AG04450 (cell line): ENCODE measurements around the gene STMP1. TPM values are rescaled to one million over a fixed set of nuclear protein-coding genes. Genes with fewer than 3 reads are reported as not detected.

Source experiments
- CTCF ChIA-PET: fragments of 300-600, 350-600 bp; formaldehyde crosslinking; extraction: SDS; loops from one replicate; lab custom pipeline; 2022; ENCODE audit warnings: antibody characterized with exemption, inconsistent platforms; lab: Charles Lee
- POLR2A ChIA-PET: fragments of 350-600 bp; formaldehyde crosslinking; extraction: SDS; loops from one replicate; lab custom pipeline; 2021; ENCODE audit warnings: antibody characterized with exemption, inconsistent platforms; lab: Yijun Ruan, JAX
- DNase-seq: peaks from one replicate; pipeline ENCODE4 v3.0.0-alpha.2; 2011; ENCODE audit warnings: low read depth, low spot score
- H3K27ac ChIP-seq: one replicate; pipeline ENCODE4 v1.5.1; 2012; ENCODE audit warnings: low read depth, low read length, control low read depth
- H3K27me3 ChIP-seq: one replicate; pipeline ENCODE4 v1.6.0; 2012; ENCODE audit warnings: low read length; ENCODE audit not compliant: control insufficient read depth, insufficient read depth
- H3K4me3 ChIP-seq: 2 replicates; pipeline ENCODE4 v1.5.1; 2011; ENCODE audit warnings: mild to moderate bottlenecking, low read depth, low read length, control low read depth
- H3K9me3 ChIP-seq: 2 replicates; pipeline ENCODE4 v1.5.1; 2012; ENCODE audit warnings: low read length; ENCODE audit not compliant: control insufficient read depth, insufficient read depth
- polyA plus RNA-seq: library from polyadenylated mRNA; depleted of rRNA; stranded (reverse); fragments of >200 nt; gene quantifications from 2 replicates; pipeline ENCODE4 v1.2.3, GENCODE V29; 2011
- TF ChIP-seq, protein P1 (sequence below): IDR thresholded peaks from 2 replicates; pipeline ENCODE4 v1.5.1; 2011; ENCODE audit warnings: low read depth, low read length, control low read depth, inconsistent platforms

Gene STMP1
- polyA plus RNA-seq, 1 experiment, result 48.2 TPM

DNA sequence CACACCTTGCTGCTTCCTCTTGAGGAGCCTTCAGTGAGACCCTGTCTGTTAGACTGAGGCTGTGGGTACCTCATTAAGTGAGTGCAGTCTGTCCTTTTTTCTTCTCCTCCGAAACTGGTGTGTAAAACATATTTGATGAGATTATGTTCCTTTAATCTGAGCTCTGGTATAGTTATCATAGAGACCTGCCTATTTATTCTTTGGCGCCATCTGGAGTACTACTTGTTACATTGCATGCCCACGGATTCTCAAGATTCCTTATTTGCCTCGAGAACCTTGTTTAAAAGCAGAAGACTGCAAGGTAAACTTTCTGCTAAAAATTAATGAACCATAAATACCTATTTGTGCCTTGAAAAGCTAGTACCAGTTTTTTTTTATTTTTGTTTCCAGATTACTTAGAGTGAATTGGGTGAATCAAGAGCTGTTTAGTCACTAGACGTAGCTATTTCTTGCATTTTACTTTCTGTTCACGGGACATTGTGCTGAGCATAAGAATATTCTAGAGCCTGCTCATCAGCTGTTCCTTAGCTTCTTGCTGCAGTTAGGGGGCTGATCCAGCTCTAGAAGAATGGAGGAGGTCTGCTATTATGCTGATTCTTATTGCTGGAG, 16.9 kb upstream of the STMP1 start:
- no peak for DNase-seq
- no peaks in the 10 kb centered on the region for H3K9me3 ChIP-seq
- H3K27me3 ChIP-seq, result no peaks in the 10 kb centered on the region
- no peak overlapping the region for H3K27ac ChIP-seq
- no peak overlapping the region for H3K4me3 ChIP-seq
- CTCF ChIA-PET, result interaction anchor here (0.6 to 8.7 kb wide), 54 partner anchors 8 to 1955 kb away, joined by 3 to 146 read pairs (median 5); partner anchors contain the start of genes SLC13A4 and STMP1
- TF ChIP-seq, protein P1, sequence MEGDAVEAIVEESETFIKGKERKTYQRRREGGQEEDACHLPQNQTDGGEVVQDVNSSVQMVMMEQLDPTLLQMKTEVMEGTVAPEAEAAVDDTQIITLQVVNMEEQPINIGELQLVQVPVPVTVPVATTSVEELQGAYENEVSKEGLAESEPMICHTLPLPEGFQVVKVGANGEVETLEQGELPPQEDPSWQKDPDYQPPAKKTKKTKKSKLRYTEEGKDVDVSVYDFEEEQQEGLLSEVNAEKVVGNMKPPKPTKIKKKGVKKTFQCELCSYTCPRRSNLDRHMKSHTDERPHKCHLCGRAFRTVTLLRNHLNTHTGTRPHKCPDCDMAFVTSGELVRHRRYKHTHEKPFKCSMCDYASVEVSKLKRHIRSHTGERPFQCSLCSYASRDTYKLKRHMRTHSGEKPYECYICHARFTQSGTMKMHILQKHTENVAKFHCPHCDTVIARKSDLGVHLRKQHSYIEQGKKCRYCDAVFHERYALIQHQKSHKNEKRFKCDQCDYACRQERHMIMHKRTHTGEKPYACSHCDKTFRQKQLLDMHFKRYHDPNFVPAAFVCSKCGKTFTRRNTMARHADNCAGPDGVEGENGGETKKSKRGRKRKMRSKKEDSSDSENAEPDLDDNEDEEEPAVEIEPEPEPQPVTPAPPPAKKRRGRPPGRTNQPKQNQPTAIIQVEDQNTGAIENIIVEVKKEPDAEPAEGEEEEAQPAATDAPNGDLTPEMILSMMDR, result peak; percentile 75
- POLR2A ChIA-PET, result interaction anchor here (1.9 kb wide), 1 partner anchor 17 kb away, joined by 7 read pairs; the partner anchor contains the start of gene STMP1

DNA sequence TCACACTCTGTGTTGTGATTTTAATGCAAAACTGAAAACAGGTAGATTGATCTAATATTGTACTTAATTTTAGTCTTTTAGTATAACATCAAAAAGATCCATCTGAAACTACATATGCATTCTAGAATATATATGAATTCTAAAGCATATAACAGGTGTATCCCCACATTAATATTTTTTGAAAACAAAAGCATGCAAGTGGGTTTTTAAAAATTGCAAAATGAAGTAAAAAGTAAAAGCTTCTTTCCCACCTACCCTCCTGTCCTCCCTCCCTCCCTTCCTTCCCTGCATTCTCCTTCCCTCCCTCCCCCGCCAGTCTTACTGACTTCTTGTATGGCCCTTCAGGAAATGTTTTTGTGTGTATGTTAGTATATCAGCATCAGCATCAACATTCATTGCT, 14.6 kb upstream of the STMP1 start:
- no peaks in the 10 kb centered on the region for H3K27me3 ChIP-seq
- H3K4me3 ChIP-seq, result no peak overlapping the region
- ChIA-PET CTCF (interaction anchor here (5.0 to 8.7 kb wide), 4 partner anchors 20 to 373 kb away, joined by 94 to 146 read pairs (median 118); no protein-coding TSS in a partner anchor), POLR2A (no interaction called here)
- H3K9me3 ChIP-seq, result no peaks in the 10 kb centered on the region
- H3K27ac ChIP-seq, result no peak overlapping the region
- DNase-seq, result no peak
- TF ChIP-seq, protein P1, result no peak

DNA sequence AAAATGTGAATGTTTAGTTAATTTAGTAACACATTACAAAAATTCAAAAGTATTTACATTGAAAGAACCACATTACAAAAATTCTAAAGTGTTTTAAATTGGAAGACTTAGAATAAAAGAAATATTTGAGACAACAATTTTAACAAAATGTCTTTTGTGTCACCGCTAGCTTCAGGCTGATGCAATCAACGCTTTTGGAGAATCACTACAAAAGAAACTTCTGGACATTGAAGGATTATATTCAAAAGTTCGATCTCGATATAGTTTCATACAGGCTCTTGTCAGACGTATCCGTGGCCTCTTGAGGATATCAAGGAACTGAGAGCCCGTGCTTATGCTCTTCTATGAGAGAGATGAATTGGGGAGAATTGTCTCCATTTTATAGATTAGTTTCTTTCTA, 14.1 kb upstream of the STMP1 start:
- DNase-seq, result no peak
- Histone ChIP-seq H3K27ac (no peak overlapping the region), H3K27me3 (no peaks in the 10 kb centered on the region), H3K4me3 (no peak overlapping the region), H3K9me3 (no peaks in the 10 kb centered on the region)
- CTCF ChIA-PET, result interaction anchor here (1.0 to 8.7 kb wide), 4 partner anchors 14 to 374 kb away, joined by 3 to 146 read pairs (median 70); partner anchors contain the start of gene STMP1
- TF ChIP-seq, protein P1, result no peak
- POLR2A ChIA-PET, result no interaction called here

DNA sequence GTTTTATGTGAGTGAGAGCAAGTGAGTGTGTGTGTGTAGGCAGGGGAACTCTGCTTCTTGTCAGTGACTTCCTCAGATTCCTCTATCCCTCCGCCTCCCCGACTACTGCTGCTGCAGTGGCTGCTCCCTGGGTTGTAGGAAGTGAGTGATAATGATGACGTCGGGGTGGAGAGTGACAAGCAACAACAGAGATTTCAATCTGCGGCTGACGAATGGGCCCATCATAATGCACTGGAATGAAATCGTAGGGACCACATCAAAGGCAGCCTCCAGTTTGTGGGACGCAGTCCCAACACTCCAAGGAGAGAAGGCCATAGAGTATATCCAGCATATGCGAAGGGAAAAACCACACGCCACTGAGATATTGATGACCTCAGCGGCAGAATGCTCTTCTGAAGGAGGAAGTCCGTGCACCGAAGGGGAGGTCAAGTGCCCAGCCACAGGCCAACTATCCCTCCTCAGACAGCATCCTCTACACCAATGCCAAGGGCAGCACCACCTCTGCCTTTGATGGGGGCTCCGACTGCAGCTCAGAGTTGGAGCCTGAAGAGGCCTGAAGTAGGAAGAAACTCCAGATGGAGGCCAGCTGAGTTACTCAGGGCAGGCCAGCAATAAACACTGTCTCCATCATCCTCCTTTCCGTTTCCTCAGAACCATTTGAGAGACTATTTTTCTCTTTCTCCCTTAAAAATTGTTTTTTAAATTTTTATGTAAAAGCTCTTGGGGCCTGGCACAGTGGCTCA, 11.3 kb upstream of the STMP1 start:
- TF ChIP-seq, protein P1, result no peak
- POLR2A ChIA-PET, result no interaction called here
- Histone ChIP-seq H3K9me3 (no peaks in the 10 kb centered on the region), H3K27ac (no peak overlapping the region), H3K4me3 (no peak overlapping the region), H3K27me3 (no peaks in the 10 kb centered on the region)
- no peak for DNase-seq
- CTCF ChIA-PET, result interaction anchor here (0.5 to 2.5 kb wide), 5 partner anchors 11 to 480 kb away, joined by 3 to 11 read pairs (median 5); partner anchors contain the start of gene STMP1
